K562 (cell line): ENCODE measurements around the gene TUBB2A. TPM values are rescaled to one million over a fixed set of nuclear protein-coding genes. Genes with fewer than 3 reads are reported as not detected.
A peak's percentile ranks its signal among the peaks of the same experiment; 100 is the strongest.

ENCODE experiments used
- ATAC-seq: fragments of 200-7000 bp; cut with Tn5 transposase; 3 replicates; pipeline ENCODE4 v1.9.1; 2020; ENCODE audit warnings: moderate library complexity
- BruUV-seq: library from RNA; stranded (reverse); fragments of 400-500 nt; replicated peaks from 2 replicates; lab custom pipeline; 2021; lab: Mats Ljungman, UMichigan
- CTCF ChIA-PET: fragments of 300-600 bp; formaldehyde crosslinking; extraction: SDS; loops from one replicate; lab custom pipeline; 2021; ENCODE audit warnings: low intra/inter-chr PET ratio; lab: Yijun Ruan, JAX
- POLR2A ChIA-PET: fragments of 300-600, 350-650 bp; sonication (Branson Sonifier 250); formaldehyde crosslinking; extraction: SDS; loops from one replicate; lab custom pipeline; 2021; ENCODE audit warnings: antibody characterized with exemption, inconsistent platforms; lab: Yijun Ruan, JAX
- DNase-seq, 4 experiments: peaks; one replicate each; pipeline versions ENCODE4 v3.0.0 to v3.0.0-alpha.2; 2011 to 2018; ENCODE audit warnings: low spot score in 3 of 4, mixed read lengths in 3 of 4; ENCODE audit errors: extremely low read depth in 1 of 4
- FAIRE-seq: peaks from 2 replicates; lab custom pipeline; 2011; peaks lifted over from hg19 to GRCh38; lab: Jason Lieb, UNC
- H2AFZ ChIP-seq: 2 replicates; pipeline ENCODE4 v1.6.0; 2011; ENCODE audit warnings: low read depth, low read length, control low read depth, inconsistent platforms
- H3K27ac ChIP-seq: fragments of 200-600 bp; 3 replicates; pipeline ENCODE4 v1.8.0; 2011; ENCODE audit warnings: low read depth, mild to moderate bottlenecking, control low read depth, inconsistent platforms, low read length, moderate library complexity, mixed read lengths; ENCODE audit errors: extremely low read depth
- H3K27me3 ChIP-seq, 2 experiments: fragments of 300-600 bp in 1 of 2; 2 replicates in 1 of 2; 3 replicates in 1 of 2; pipeline versions ENCODE4 v1.6.0 to v1.8.0; 2011; ENCODE audit warnings: inconsistent platforms in 2 of 2, low read length in 2 of 2, mild to moderate bottlenecking in 1 of 2, mixed read lengths in 1 of 2, moderate library complexity in 1 of 2; ENCODE audit not compliant: control insufficient read depth in 2 of 2, insufficient read depth in 2 of 2
- H3K36me3 ChIP-seq: fragments of 300-600 bp; 3 replicates; pipeline ENCODE4 v1.8.0; 2011; ENCODE audit warnings: mild to moderate bottlenecking, low read length, inconsistent platforms; ENCODE audit not compliant: control insufficient read depth, insufficient read depth
- H3K4me1 ChIP-seq, 2 experiments: fragments of 200-600 bp in 1 of 2; replicated peaks in 1 of 2; 2 replicates in 1 of 2; 3 replicates in 1 of 2; pipeline versions ENCODE4 v1.5.1 to v1.8.0; 2011; ENCODE audit warnings: inconsistent platforms in 2 of 2, low read length in 2 of 2, mild to moderate bottlenecking in 1 of 2, mixed read lengths in 1 of 2, moderate library complexity in 1 of 2; ENCODE audit not compliant: control insufficient read depth in 2 of 2, insufficient read depth in 2 of 2
- H3K4me2 ChIP-seq: 2 replicates; pipeline ENCODE4 v1.6.1; 2011; ENCODE audit warnings: low read length, control low read depth, inconsistent platforms, mixed read lengths; ENCODE audit not compliant: insufficient read depth
- H3K4me3 ChIP-seq: fragments of 200-600 bp; sonication (generic), shearing (Covaris generic); 2 replicates; pipeline ENCODE4 v1.5.1; 2016; ENCODE audit warnings: control low read depth, inconsistent platforms
- H3K79me2 ChIP-seq: fragments of 200-600 bp; 3 replicates; pipeline ENCODE4 v1.8.0; 2011; ENCODE audit warnings: low read length, inconsistent platforms; ENCODE audit not compliant: control insufficient read depth, insufficient read depth
- H3K9ac ChIP-seq, 2 experiments: 2 replicates each; pipeline versions ENCODE4 v1.6.0 to v1.6.1; 2011; ENCODE audit warnings: low read depth in 2 of 2, low read length in 2 of 2, control low read depth in 1 of 2, inconsistent platforms in 1 of 2, mild to moderate bottlenecking in 1 of 2, mixed read lengths in 1 of 2; ENCODE audit not compliant: insufficient read depth in 1 of 2
- H3K9me1 ChIP-seq: one replicate; pipeline ENCODE4 v1.6.0; 2011; ENCODE audit warnings: inconsistent platforms, mild to moderate bottlenecking, low read length, moderate library complexity; ENCODE audit not compliant: control insufficient read depth, insufficient read depth
- H3K9me3 ChIP-seq: replicated peaks from 2 replicates; pipeline ENCODE4 v1.5.1; 2011; ENCODE audit warnings: low read depth, low read length, inconsistent platforms; ENCODE audit not compliant: control insufficient read depth, insufficient read depth
- H4K20me1 ChIP-seq: replicated peaks from 2 replicates; pipeline ENCODE4 v1.6.1; 2011; ENCODE audit warnings: low read length, inconsistent platforms, mixed read lengths; ENCODE audit not compliant: control insufficient read depth, insufficient read depth
- ARID2 ChIP-seq: fragments of 450-650 bp; IDR thresholded peaks from 2 replicates; pipeline ENCODE4 v1.6.1; 2017; ENCODE audit warnings: antibody characterized with exemption, mild to moderate bottlenecking
- CLOCK ChIP-seq: fragments of 250-450 bp; sonication (Bioruptor Pico); IDR thresholded peaks from 2 replicates; pipeline ENCODE4 v1.4.0; 2020; ENCODE audit warnings: mild to moderate bottlenecking, moderate library complexity, borderline replicate concordance
- KDM4B ChIP-seq, 2 experiments: fragments of 450-650 bp in 1 of 2; sonication (generic) in 1 of 2; IDR thresholded peaks; 2 replicates each; pipeline ENCODE4 v1.6.1; 2016 to 2017; ENCODE audit warnings: borderline replicate concordance in 2 of 2, antibody characterized with exemption in 1 of 2, low read depth in 1 of 2, mild to moderate bottlenecking in 1 of 2
- NR1H2 ChIP-seq: sonication (generic); formaldehyde crosslinking; IDR thresholded peaks from 2 replicates; pipeline ENCODE4 v1.4.0; 2020; ENCODE audit warnings: mild to moderate bottlenecking, missing genetic modification reagents
- NR2C2 ChIP-seq, 2 experiments: fragments of 200-800 bp in 1 of 2; sonication (Bioruptor generic) in 1 of 2; sonication (generic) in 1 of 2; formaldehyde crosslinking in 1 of 2; IDR thresholded peaks; 2 replicates each; pipeline versions ENCODE4 v1.6.1 to v1.8.0; 2016 to 2022; ENCODE audit warnings: mild to moderate bottlenecking in 1 of 2, missing compliant biosample characterization in 1 of 2, missing genetic modification characterization in 1 of 2, missing genetic modification reagents in 1 of 2
- RAD51 ChIP-seq: fragments of 450-650 bp; IDR thresholded peaks from 2 replicates; pipeline ENCODE4 v1.7.1; 2016; ENCODE audit warnings: low read depth, mild to moderate bottlenecking, borderline replicate concordance
- SMAD3 ChIP-seq: fragments of 450-650 bp; formaldehyde crosslinking; conservative IDR thresholded peaks from 2 replicates; pipeline ENCODE4 v1.4.0; 2020; ENCODE audit warnings: mild to moderate bottlenecking
- YY1 ChIP-seq, 3 experiments: IDR thresholded peaks; 2 replicates each; pipeline ENCODE4 v1.6.1; 2011; ENCODE audit warnings: low read length in 2 of 3, mild to moderate bottlenecking in 2 of 3, moderate library complexity in 2 of 3, borderline replicate concordance in 1 of 3, control low read depth in 1 of 3, low read depth in 1 of 3; ENCODE audit not compliant: insufficient read depth in 3 of 3, insufficient replicate concordance in 2 of 3, control insufficient read depth in 1 of 3, insufficient read length in 1 of 3; ENCODE audit errors: extremely low read depth in 1 of 3
- ZC3H8 ChIP-seq: fragments of 450-650 bp; IDR thresholded peaks from 2 replicates; pipeline ENCODE4 v1.6.1; 2017
- ZNF239 ChIP-seq: fragments of 250-450 bp; sonication (Bioruptor Pico); IDR thresholded peaks from 2 replicates; pipeline ENCODE4 v1.4.0; 2020; ENCODE audit warnings: mild to moderate bottlenecking
- ZNF695 ChIP-seq: fragments of 450-650 bp; formaldehyde crosslinking; IDR thresholded peaks from 2 replicates; pipeline ENCODE4 v1.4.0; 2020; ENCODE audit warnings: mild to moderate bottlenecking, moderate library complexity
- WGBS: fragments of 100-300 bp; shearing (Covaris generic); methylation state at CpG from one replicate; pipeline ENCODE4 v1.1.6; 2016; ENCODE audit warnings: low coverage, mixed read lengths; ENCODE audit not compliant: insufficient coverage; ENCODE audit errors: missing lambda C conversion rate; 5-methylcytosine and 5-hydroxymethylcytosine counted together
- in situ Hi-C: fragments of 300-500 bp; cut with MboI; formaldehyde crosslinking; loops from 4 replicates; pipeline ENCODE4 v1.15.0; 2018; ENCODE audit warnings: inconsistent platforms, mixed read lengths
- intact Hi-C: fragments of 100-400 bp; cut with micrococcal nuclease; formaldehyde crosslinking; loops from 2 replicates; pipeline ENCODE4 v1.14.2; 2022
- polyA plus RNA-seq, 8 experiments: library from polyadenylated mRNA; depleted of rRNA in 4 of 8; stranded (reverse) in 5 of 8; unstranded in 3 of 8; fragments of >200 nt; fragmentation: Nextera tagmentation in 2 of 8; fragmentation: Illumina TruSeq in 1 of 8; extraction: Ambion mirVana in 2 of 8; extraction: Trizol in 1 of 8; gene quantifications; 2 replicates each; pipeline versions ENCODE4 v1.2.1 to v1.2.3, GENCODE V29; 2011 to 2014; ENCODE audit warnings: inconsistent platforms in 1 of 8, missing spikeins in 1 of 8
- total RNA-seq, 7 experiments: library from RNA; depleted of rRNA in 6 of 7; stranded (reverse); fragments of >200 nt in 6 of 7; fragmentation: Illumina TruSeq in 2 of 7; extraction: Trizol in 2 of 7; gene quantifications; 2 replicates each; pipeline versions ENCODE4 v1.2.1 to v1.2.3, GENCODE V29; 2011 to 2021; ENCODE audit warnings: low replicate concordance in 1 of 7
- TF ChIP-seq, protein P1 (sequence below): fragments of 450-650 bp; IDR thresholded peaks from 2 replicates; pipeline ENCODE4 v1.6.1; 2016; ENCODE audit warnings: mild to moderate bottlenecking

Gene TUBB2A
- total and polyA plus RNA-seq, 9 of the 15 experiments (the other 6 are each of a cell fraction or from before 2014, with no cell fraction given): 3.6 to 92.1 (median 45.6) TPM

- ATAC-seq (peak; percentile 68), FAIRE-seq (peak; percentile 97), DNase-seq (peak; percentile 56 to 96 (median 77))
- peak overlapping the region; percentile 98 for H3K27ac ChIP-seq
- peak overlapping the region; percentile 72 for H3K4me2 ChIP-seq
- peak overlapping the region; percentile 1; the same call in 1 of the 2 replicates for H3K4me3 ChIP-seq
- H3K9ac ChIP-seq: peak overlapping the region; percentile 56 to 88
- H2AFZ ChIP-seq: peak overlapping the region; percentile 45
- peaks cover 3% of the 10 kb centered on the region; the same call in 1 of the 2 replicates for H4K20me1 ChIP-seq
- intact Hi-C loops: loop anchor here (2.0 to 5.0 kb wide), 3 partner anchors 33 to 173 kb away; no protein-coding TSS in a partner anchor
- in situ Hi-C loops: no loop called here
- peaks cover 36% of the 10 kb centered on the region for H3K79me2 ChIP-seq
- ChIA-PET CTCF (no interaction called here), POLR2A (interaction anchor here (0.8 to 4.5 kb wide), 13 partner anchors 12 to 99 kb away, joined by 3 to 38 read pairs (median 5); partner anchors contain the start of gene PSMG4)
- no peaks in the 10 kb centered on the region for H3K27me3 ChIP-seq
- H3K36me3 ChIP-seq: peaks cover 10% of the 10 kb centered on the region; the same call in 2 of the 3 replicates
- peaks cover 44 to 56% of the 10 kb centered on the region in 2 experiments for H3K4me1 ChIP-seq
- 0 out of 2 replicates have a peak, but pooled peaks cover 2% of the 10 kb centered on the region for H3K9me3 ChIP-seq
- BruUV-seq: no TSS peak
- 5% methylated on average over 30 of the region's 31 CpGs for WGBS
- H3K9me1 ChIP-seq: no peaks in the 10 kb centered on the region
- TF ChIP-seq ARID2 (no peak), SMAD3 (no peak), YY1 (IDR thresholded peaks at IDR 0.05; ENCODE audit: borderline replicate concordance in 1 of 3, control insufficient read depth in 1 of 3, extremely low read depth in 1 of 3, insufficient read depth in 3 of 3, insufficient read length in 1 of 3, insufficient replicate concordance in 2 of 3, low read depth in 1 of 3, low read length in 2 of 3) (peak in 1 of 3 experiments; percentile 46), CLOCK (CRISPR knock-in tag) (no peak), ZC3H8 (no peak), ZNF695 (CRISPR knock-in tag) (no peak), ZNF239 (CRISPR knock-in tag) (no peak), KDM4B (IDR thresholded peaks at IDR 0.05; ENCODE audit: borderline replicate concordance in 2 of 2, low read depth in 1 of 2) (no peak), NR2C2 (CRISPR knock-in tag; IDR thresholded peaks at IDR 0.05) (no peak), NR2C2 (tag; IDR thresholded peaks at IDR 0.05) (no peak), NR1H2 (CRISPR knock-in tag) (no peak), RAD51 (no peak)
- TF ChIP-seq, protein P1, sequence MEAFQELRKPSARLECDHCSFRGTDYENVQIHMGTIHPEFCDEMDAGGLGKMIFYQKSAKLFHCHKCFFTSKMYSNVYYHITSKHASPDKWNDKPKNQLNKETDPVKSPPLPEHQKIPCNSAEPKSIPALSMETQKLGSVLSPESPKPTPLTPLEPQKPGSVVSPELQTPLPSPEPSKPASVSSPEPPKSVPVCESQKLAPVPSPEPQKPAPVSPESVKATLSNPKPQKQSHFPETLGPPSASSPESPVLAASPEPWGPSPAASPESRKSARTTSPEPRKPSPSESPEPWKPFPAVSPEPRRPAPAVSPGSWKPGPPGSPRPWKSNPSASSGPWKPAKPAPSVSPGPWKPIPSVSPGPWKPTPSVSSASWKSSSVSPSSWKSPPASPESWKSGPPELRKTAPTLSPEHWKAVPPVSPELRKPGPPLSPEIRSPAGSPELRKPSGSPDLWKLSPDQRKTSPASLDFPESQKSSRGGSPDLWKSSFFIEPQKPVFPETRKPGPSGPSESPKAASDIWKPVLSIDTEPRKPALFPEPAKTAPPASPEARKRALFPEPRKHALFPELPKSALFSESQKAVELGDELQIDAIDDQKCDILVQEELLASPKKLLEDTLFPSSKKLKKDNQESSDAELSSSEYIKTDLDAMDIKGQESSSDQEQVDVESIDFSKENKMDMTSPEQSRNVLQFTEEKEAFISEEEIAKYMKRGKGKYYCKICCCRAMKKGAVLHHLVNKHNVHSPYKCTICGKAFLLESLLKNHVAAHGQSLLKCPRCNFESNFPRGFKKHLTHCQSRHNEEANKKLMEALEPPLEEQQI: no peak
Observed at GRCh38 chr6:3159805-3160781, 2.7 kb upstream of the TUBB2A start.
